GM12878 (cell line): ENCODE measurements around the gene VWA3A. TPM values are rescaled to one million over a fixed set of nuclear protein-coding genes. Genes with fewer than 3 reads are reported as not detected.

Source experiments
- ASH2L ChIP-seq: fragments of 300-600, 200-600 bp; sonication (generic); IDR thresholded peaks from 2 replicates; pipeline ENCODE4 v1.6.1; 2017; ENCODE audit warnings: low read depth, mild to moderate bottlenecking, borderline replicate concordance
- DPF2 ChIP-seq: fragments of 450-650 bp; IDR thresholded peaks from 2 replicates; pipeline ENCODE4 v1.6.1; 2017; ENCODE audit warnings: mild to moderate bottlenecking
- EED ChIP-seq: sonication (generic); IDR thresholded peaks from 2 replicates; pipeline ENCODE4 v1.6.1; 2016; ENCODE audit warnings: antibody characterized with exemption, low read depth
- EP300 ChIP-seq, 2 experiments: fragments of 150-350 bp in 1 of 2; IDR thresholded peaks; 2 replicates each; pipeline ENCODE4 v1.6.1; 2011 to 2012; ENCODE audit warnings: low read depth in 2 of 2, low read length in 2 of 2, borderline replicate concordance in 1 of 2, improper control_type of control experiment in 1 of 2, inconsistent platforms in 1 of 2; ENCODE audit not compliant: control insufficient read depth in 1 of 2
- EZH2 ChIP-seq: IDR thresholded peaks from 2 replicates; pipeline ENCODE4 v1.6.1; 2012; ENCODE audit warnings: low read depth, mild to moderate bottlenecking, control low read depth, inconsistent platforms, low read length, borderline replicate concordance; ENCODE audit not compliant: control insufficient read depth
- FOXK2 ChIP-seq: fragments of 450-650 bp; IDR thresholded peaks from 2 replicates; pipeline ENCODE4 v1.6.1; 2017; ENCODE audit warnings: mild to moderate bottlenecking, moderate library complexity
- GATAD2B ChIP-seq: fragments of 450-650 bp; conservative IDR thresholded peaks from 2 replicates; pipeline ENCODE4 v1.6.1; 2017; ENCODE audit warnings: low read depth, mild to moderate bottlenecking, moderate library complexity
- HDAC6 ChIP-seq: fragments of 200-600 bp; sonication (generic); IDR thresholded peaks from one replicate; pipeline ENCODE4 v1.8.0; 2017; ENCODE audit warnings: antibody characterized with exemption; ENCODE audit not compliant: unreplicated experiment
- LARP7 ChIP-seq: fragments of 450-650 bp; IDR thresholded peaks from 2 replicates; pipeline ENCODE4 v1.6.1; 2017; ENCODE audit warnings: mild to moderate bottlenecking
- NBN ChIP-seq: fragments of 450-650 bp; IDR thresholded peaks from 2 replicates; pipeline ENCODE4 v1.6.1; 2016
- NFYB ChIP-seq: IDR thresholded peaks from 2 replicates; pipeline ENCODE4 v1.6.1; 2011; ENCODE audit warnings: low read depth, mild to moderate bottlenecking, low read length, improper control_type of control experiment, moderate library complexity; ENCODE audit not compliant: insufficient read depth
- PML ChIP-seq: IDR thresholded peaks from 2 replicates; pipeline ENCODE4 v1.6.1; 2012; ENCODE audit warnings: low read length, inconsistent platforms
- RUNX3 ChIP-seq: IDR thresholded peaks from 2 replicates; pipeline ENCODE4 v1.6.1; 2012; ENCODE audit warnings: low read length, inconsistent platforms
- SIN3A ChIP-seq: IDR thresholded peaks from 2 replicates; pipeline ENCODE4 v1.6.1; 2012; ENCODE audit warnings: low read depth, low read length, improper control_type of control experiment
- SMARCA5 ChIP-seq: fragments of 450-650 bp; IDR thresholded peaks from 2 replicates; pipeline ENCODE4 v1.6.1; 2017; ENCODE audit warnings: mild to moderate bottlenecking
- SP1 ChIP-seq: IDR thresholded peaks from one replicate; pipeline ENCODE4 v1.6.1; 2011; ENCODE audit warnings: low read depth, low read length
- ZBED1 ChIP-seq: IDR thresholded peaks from 2 replicates; pipeline ENCODE4 v1.6.1; 2016; ENCODE audit warnings: borderline replicate concordance
- ZNF207 ChIP-seq: fragments of 450-650 bp; IDR thresholded peaks from 2 replicates; pipeline ENCODE4 v1.6.1; 2014; ENCODE audit warnings: antibody characterized with exemption, mild to moderate bottlenecking, borderline replicate concordance
- ZNF217 ChIP-seq: fragments of 450-650 bp; IDR thresholded peaks from 2 replicates; pipeline ENCODE4 v1.6.1; 2017; ENCODE audit warnings: antibody characterized with exemption, mild to moderate bottlenecking
- ZNF24 ChIP-seq: fragments of 450-650 bp; IDR thresholded peaks from 2 replicates; pipeline ENCODE4 v1.6.1; 2017; ENCODE audit warnings: antibody characterized with exemption, mild to moderate bottlenecking
- polyA plus RNA-seq, 11 experiments: library from polyadenylated mRNA; depleted of rRNA in 4 of 11; unstranded in 6 of 11; stranded (reverse) in 5 of 11; fragments of >200 nt; fragmentation: Nextera tagmentation in 4 of 11; fragmentation: Illumina TruSeq in 1 of 11; extraction: Ambion mirVana in 4 of 11; extraction: Trizol in 1 of 11; gene quantifications; 1 replicate in 1 of 11; 2 replicates in 10 of 11; pipeline versions ENCODE4 v1.2.1 to v1.2.3, GENCODE V29; 2011 to 2016; ENCODE audit warnings: inconsistent platforms in 2 of 11, missing spikeins in 2 of 11, low read depth in 1 of 11
- total RNA-seq, 4 experiments: library from RNA; depleted of rRNA in 3 of 4; stranded (reverse); fragments of >200 nt in 3 of 4; fragmentation: Illumina TruSeq in 1 of 4; extraction: Trizol in 1 of 4; gene quantifications; 2 replicates each; pipeline versions ENCODE4 v1.2.1 to v1.2.3, GENCODE V29; 2013 to 2021
- TF ChIP-seq, protein P1 (sequence below): fragments of 450-650 bp; IDR thresholded peaks from 2 replicates; pipeline ENCODE4 v1.6.1; 2014; ENCODE audit warnings: mild to moderate bottlenecking
- TF ChIP-seq, protein P2 (sequence below): fragments of 450-650 bp; conservative IDR thresholded peaks from 2 replicates; pipeline ENCODE4 v1.6.1; 2017; ENCODE audit warnings: mild to moderate bottlenecking, moderate library complexity
- TF ChIP-seq, protein P3 (sequence below): fragments of 450-650 bp; IDR thresholded peaks from 2 replicates; pipeline ENCODE4 v1.6.1; 2017; ENCODE audit warnings: mild to moderate bottlenecking
- TF ChIP-seq, protein P4 (sequence below): fragments of 450-650 bp; IDR thresholded peaks from 2 replicates; pipeline ENCODE4 v1.6.1; 2017; ENCODE audit warnings: borderline replicate concordance

The VWA3A gene
- total and polyA plus RNA-seq, 10 of the 15 experiments (the other 5 are each of a cell fraction or from before 2014, with no cell fraction given), result 0.01 TPM; not detected in 9

DNA sequence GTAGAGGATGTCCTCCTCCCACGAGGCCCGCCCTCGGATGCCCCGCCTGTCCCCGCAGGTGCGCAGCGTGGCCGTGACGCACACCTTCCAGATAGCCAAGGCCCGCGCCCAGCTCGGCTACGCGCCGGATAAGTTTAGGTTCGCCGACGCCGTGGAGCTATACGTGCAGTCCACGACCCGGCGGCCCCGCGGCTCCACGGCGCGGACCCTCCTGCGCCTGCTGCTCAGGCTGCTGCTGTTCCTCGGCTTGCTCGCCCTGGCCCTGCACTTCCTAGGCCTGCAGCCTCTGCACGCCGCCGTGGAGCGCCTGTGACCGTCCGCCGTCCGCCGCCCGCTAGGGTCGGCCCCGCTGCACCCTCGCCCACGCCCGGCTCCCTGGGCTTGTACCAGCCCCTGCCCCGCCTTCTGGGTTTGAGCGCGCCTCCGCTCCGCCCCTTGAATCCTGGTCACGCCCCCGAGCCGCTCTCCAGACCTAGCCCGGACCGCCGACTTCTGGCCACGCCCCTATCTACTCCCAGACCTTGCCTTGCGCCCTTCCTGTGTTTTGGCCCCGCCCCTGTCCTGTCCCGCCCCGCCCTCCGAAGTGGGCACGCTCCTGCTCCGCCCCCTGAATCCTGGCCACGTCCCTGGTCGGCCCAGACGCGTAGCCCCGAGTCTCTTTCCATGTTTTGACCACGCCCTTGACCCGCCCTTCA is 97.9 kb downstream of the VWA3A start (continued):
- peak; percentile 82 for TF ChIP-seq NBN
- peak; percentile 74; the same call in 1 of the 2 replicates for TF ChIP-seq SIN3A
- TF ChIP-seq, protein P1, sequence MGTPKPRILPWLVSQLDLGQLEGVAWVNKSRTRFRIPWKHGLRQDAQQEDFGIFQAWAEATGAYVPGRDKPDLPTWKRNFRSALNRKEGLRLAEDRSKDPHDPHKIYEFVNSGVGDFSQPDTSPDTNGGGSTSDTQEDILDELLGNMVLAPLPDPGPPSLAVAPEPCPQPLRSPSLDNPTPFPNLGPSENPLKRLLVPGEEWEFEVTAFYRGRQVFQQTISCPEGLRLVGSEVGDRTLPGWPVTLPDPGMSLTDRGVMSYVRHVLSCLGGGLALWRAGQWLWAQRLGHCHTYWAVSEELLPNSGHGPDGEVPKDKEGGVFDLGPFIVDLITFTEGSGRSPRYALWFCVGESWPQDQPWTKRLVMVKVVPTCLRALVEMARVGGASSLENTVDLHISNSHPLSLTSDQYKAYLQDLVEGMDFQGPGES, result no peak
- 0 out of 2 replicates have a peak, but pooled peaks have one; percentile 14 for TF ChIP-seq NFYB
- TF ChIP-seq ZNF217, result peak; percentile 67
- peak; percentile 92 for TF ChIP-seq DPF2
- TF ChIP-seq, protein P2, sequence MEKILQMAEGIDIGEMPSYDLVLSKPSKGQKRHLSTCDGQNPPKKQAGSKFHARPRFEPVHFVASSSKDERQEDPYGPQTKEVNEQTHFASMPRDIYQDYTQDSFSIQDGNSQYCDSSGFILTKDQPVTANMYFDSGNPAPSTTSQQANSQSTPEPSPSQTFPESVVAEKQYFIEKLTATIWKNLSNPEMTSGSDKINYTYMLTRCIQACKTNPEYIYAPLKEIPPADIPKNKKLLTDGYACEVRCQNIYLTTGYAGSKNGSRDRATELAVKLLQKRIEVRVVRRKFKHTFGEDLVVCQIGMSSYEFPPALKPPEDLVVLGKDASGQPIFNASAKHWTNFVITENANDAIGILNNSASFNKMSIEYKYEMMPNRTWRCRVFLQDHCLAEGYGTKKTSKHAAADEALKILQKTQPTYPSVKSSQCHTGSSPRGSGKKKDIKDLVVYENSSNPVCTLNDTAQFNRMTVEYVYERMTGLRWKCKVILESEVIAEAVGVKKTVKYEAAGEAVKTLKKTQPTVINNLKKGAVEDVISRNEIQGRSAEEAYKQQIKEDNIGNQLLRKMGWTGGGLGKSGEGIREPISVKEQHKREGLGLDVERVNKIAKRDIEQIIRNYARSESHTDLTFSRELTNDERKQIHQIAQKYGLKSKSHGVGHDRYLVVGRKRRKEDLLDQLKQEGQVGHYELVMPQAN, result peak; percentile 93
- TF ChIP-seq ZBED1, result no peak
- peak; percentile 93 for TF ChIP-seq SP1
- TF ChIP-seq HDAC6, result no peak
- peak; percentile 43; the same call in 1 of the 2 replicates for TF ChIP-seq ZNF24
- no peak for TF ChIP-seq EZH2
- peak; percentile 91 for TF ChIP-seq SMARCA5
- TF ChIP-seq LARP7, result peak; percentile 99
- TF ChIP-seq FOXK2, result peak; percentile 72; the same call in 1 of the 2 replicates
- TF ChIP-seq, protein P3, sequence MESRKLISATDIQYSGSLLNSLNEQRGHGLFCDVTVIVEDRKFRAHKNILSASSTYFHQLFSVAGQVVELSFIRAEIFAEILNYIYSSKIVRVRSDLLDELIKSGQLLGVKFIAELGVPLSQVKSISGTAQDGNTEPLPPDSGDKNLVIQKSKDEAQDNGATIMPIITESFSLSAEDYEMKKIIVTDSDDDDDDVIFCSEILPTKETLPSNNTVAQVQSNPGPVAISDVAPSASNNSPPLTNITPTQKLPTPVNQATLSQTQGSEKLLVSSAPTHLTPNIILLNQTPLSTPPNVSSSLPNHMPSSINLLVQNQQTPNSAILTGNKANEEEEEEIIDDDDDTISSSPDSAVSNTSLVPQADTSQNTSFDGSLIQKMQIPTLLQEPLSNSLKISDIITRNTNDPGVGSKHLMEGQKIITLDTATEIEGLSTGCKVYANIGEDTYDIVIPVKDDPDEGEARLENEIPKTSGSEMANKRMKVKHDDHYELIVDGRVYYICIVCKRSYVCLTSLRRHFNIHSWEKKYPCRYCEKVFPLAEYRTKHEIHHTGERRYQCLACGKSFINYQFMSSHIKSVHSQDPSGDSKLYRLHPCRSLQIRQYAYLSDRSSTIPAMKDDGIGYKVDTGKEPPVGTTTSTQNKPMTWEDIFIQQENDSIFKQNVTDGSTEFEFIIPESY, result no peak
- no peak for TF ChIP-seq PML
- TF ChIP-seq EP300 (IDR thresholded peaks at IDR 0.05; ENCODE audit: borderline replicate concordance in 1 of 2, control insufficient read depth in 1 of 2, low read depth in 2 of 2, low read length in 2 of 2), result no peak
- TF ChIP-seq RUNX3, result no peak
- peak; percentile 99 for TF ChIP-seq GATAD2B
- TF ChIP-seq EED, result peak; percentile 16; the same call in 1 of the 2 replicates
- TF ChIP-seq, protein P4, sequence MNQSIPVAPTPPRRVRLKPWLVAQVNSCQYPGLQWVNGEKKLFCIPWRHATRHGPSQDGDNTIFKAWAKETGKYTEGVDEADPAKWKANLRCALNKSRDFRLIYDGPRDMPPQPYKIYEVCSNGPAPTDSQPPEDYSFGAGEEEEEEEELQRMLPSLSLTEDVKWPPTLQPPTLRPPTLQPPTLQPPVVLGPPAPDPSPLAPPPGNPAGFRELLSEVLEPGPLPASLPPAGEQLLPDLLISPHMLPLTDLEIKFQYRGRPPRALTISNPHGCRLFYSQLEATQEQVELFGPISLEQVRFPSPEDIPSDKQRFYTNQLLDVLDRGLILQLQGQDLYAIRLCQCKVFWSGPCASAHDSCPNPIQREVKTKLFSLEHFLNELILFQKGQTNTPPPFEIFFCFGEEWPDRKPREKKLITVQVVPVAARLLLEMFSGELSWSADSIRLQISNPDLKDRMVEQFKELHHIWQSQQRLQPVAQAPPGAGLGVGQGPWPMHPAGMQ, result no peak
- TF ChIP-seq ASH2L, result no peak
- peak; percentile 94 for TF ChIP-seq ZNF207
